ENCODE results near the gene PSMF1.
"Not testable (repeated sequence)": the region's sequence is repeated elsewhere in the genome, so short reads cannot be mapped to it uniquely, and the experiment has no call there.

Gene PSMF1

DNA sequence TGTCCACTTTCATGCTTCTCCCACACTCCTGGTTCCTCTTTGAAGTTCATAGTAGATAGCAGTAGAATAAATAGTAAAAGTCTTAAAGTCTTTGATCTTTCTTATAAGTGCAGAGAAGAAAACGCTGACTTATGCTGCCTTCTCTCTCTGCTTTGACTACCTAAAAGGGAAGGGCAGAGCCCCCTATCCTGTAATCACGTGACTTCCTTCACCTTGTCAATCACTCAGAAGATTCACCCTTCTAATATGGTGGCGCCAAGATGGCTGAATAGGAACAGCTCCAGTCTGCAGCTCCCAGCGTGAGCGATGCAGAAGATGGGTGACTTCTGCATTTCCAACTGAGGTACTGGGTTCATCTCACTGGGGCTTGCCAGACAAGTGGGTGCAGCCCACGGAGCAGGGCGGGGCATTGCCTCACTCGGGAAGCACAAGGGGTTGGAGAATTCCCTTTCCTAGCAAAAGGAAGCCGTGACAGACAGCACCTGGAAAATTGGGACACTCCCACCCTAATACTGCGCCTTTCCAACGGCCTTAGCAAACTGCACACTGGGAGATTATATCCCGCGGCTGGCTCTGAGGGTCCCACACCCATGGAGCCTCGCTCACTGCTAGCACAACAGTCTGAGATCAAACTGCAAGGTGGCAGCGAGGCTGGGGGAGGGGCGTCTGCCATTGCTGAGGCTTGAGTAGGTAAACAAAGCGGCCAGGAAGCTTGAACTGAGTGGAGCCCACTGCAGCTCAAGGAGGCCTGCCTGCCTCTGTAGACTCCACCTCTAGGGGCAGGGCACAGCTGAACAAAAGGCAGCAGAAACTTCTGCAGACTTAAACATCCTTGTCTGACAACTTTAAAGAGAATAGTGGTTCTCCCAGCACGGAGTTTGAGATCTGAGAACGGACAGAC lies 98.4 kb downstream of the PSMF1 start:
- DNase-seq: not testable (repeated sequence)

Data from CD4-positive, alpha-beta T cell treated with Interleukin-21 for 1 hour (primary cell).